Measurements from ENCODE around the gene PDE9A. TPM values are rescaled to one million over a fixed set of nuclear protein-coding genes. Genes with fewer than 3 reads are reported as not detected.

The PDE9A gene
- total and polyA plus RNA-seq, 9 donors, result 6.0 to 11.3 (median 9.3) TPM

DNA sequence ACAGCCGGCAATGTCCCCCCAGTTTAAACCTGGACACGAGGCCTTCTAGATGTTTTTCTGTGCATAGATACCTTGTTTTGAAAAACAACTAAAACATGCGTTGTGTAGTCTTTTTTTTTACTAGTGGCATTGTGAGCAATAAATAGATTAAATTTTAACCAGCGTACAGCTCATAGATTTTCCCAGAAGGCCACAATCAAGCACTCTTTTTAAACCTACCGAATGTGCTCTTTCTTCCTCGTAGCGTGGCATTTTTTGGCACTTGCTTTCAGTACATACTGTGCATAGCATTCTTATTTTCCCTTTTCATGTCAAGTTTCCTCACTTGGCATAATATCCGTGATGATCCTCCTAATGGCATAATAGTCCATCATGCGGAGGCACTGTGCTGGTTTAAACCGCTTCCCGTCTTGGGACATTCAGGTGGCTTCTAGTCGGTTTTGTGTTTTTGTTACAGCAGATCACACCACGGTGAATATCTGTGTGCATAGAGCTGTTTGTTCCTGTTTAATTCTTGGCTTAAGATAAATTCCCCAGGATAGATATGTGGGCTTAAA lies 95.3 kb downstream of the PDE9A start:
- no peak for DNase-seq
- Histone ChIP-seq H3K4me1 (ENCODE audit: control insufficient read depth, insufficient read depth, low read length) (peaks cover 5% of the 10 kb centered on the region), H3K27me3 (ENCODE audit: control insufficient read depth, insufficient read depth, low read length) (peaks cover 3% of the 10 kb centered on the region), H3K4me3 (ENCODE audit: low read length) (no peak overlapping the region), H3K9me3 (replicated peaks; ENCODE audit: control insufficient read depth, low read depth, low read length) (no peaks in the 10 kb centered on the region), H3K36me3 (ENCODE audit: control insufficient read depth, insufficient read depth, low read length) (peaks cover 11% of the 10 kb centered on the region), H3K27ac (ENCODE audit: low read length) (no peak overlapping the region)
- WGBS (ENCODE audit: insufficient coverage), result 43% methylated on average over 8 of the region's 13 CpGs

DNA sequence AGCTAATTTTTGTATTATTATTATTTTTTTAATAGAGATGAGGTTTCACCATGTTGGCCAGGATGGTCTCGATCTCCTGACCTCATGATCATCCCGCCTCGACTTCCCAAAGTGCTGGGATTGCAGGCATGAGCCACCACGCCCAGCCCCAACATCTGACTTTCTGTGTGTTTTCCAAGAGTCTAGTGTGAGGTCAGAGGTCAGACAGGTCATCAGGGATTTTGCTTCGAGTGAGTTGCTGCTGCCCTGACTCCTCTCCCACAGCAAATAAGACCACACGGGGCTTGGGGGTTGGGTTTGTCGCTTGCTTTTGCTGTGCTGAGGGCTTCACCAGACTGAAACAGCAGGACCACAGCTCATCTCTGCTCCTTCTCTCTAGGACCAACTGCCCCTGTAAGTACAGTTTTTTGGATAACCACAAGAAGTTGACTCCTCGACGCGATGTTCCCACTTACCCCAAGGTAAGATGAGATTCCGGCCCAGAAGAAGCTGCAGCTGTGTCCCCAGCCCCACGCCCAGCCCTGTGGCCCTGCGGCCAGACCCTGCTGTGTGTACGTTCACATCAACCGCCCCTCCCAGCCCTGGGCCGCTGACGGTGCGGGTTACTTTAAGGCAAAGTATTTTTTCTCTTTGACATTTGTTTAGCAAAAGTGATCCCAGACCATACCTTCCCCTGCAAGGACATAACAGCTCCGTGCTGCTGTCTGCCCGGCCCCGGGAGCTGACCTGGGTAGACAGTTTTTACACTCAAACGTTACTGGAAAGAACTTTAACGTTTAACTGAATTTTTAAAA lies 97.5 kb downstream of the PDE9A start:
- Histone ChIP-seq H3K9me3 (replicated peaks; ENCODE audit: control insufficient read depth, low read depth, low read length) (no peaks in the 10 kb centered on the region), H3K27ac (ENCODE audit: low read length) (no peak overlapping the region), H3K4me1 (ENCODE audit: control insufficient read depth, insufficient read depth, low read length) (peaks cover 5% of the 10 kb centered on the region), H3K36me3 (ENCODE audit: control insufficient read depth, insufficient read depth, low read length) (peaks cover 13% of the 10 kb centered on the region), H3K4me3 (ENCODE audit: low read length) (no peak overlapping the region), H3K27me3 (ENCODE audit: control insufficient read depth, insufficient read depth, low read length) (no peaks in the 10 kb centered on the region)
- no peak for DNase-seq
- WGBS (ENCODE audit: insufficient coverage), result 84% methylated on average over 19 of the region's 23 CpGs

DNA sequence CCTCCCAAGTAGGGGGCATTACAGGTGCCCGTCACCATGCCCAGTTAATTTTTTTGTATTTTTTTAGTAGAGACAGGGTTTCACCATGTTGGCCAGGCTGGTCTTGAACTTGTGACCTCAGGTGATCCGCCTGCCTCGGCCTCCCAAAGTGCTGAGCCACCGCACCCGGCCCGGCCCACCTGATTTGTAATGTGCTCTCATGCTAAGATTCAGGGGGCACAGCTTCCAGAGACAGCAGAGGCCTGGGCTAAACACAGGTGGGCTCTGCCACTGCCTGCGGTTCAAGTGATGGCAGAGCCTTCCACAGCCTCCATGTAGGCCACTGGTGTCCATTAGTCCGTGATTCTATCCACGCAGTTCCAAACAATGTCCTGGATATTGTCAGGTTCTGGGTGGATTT lies 98.4 kb downstream of the PDE9A start:
- no peak for DNase-seq
- Histone ChIP-seq H3K27ac (ENCODE audit: low read length) (no peak overlapping the region), H3K4me1 (ENCODE audit: control insufficient read depth, insufficient read depth, low read length) (peaks cover 5% of the 10 kb centered on the region), H3K4me3 (ENCODE audit: low read length) (no peak overlapping the region), H3K9me3 (replicated peaks; ENCODE audit: control insufficient read depth, low read depth, low read length) (no peaks in the 10 kb centered on the region), H3K36me3 (ENCODE audit: control insufficient read depth, insufficient read depth, low read length) (peaks cover 11% of the 10 kb centered on the region), H3K27me3 (ENCODE audit: control insufficient read depth, insufficient read depth, low read length) (no peaks in the 10 kb centered on the region)
- WGBS (ENCODE audit: insufficient coverage), result 96% methylated on average over 7 of the region's 9 CpGs

DNA sequence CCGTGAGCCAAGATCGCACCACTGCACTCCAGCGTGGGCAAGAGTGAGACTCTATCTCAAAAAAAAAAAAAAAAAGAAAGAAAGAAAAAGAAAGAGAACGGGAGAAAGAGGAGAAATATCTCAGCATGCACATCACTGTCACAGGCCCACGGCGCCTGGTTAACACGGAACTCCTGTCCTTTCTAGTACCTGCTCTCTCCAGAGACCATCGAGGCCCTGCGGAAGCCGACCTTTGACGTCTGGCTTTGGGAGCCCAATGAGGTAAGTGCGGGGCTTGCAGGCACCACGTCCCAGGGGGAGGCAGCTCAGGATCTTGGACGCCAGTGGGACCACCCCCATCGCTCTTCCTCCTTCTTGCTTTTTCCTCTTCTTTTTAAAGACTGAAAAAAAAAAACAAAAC lies 100.4 kb downstream of the PDE9A start:
- no peak overlapping the region for H3K4me3 ChIP-seq (ENCODE audit: low read length)
- H3K9me3 ChIP-seq (replicated peaks; ENCODE audit: control insufficient read depth, low read depth, low read length), result no peaks in the 10 kb centered on the region
- peaks cover 5% of the 10 kb centered on the region for H3K4me1 ChIP-seq (ENCODE audit: control insufficient read depth, insufficient read depth, low read length)
- no peak for DNase-seq
- H3K27me3 ChIP-seq (ENCODE audit: control insufficient read depth, insufficient read depth, low read length), result no peaks in the 10 kb centered on the region
- no peak overlapping the region for H3K27ac ChIP-seq (ENCODE audit: low read length)
- peaks cover 11% of the 10 kb centered on the region for H3K36me3 ChIP-seq (ENCODE audit: control insufficient read depth, insufficient read depth, low read length)
- 67% methylated on average over 8 of the region's 15 CpGs for WGBS (ENCODE audit: insufficient coverage)

DNA sequence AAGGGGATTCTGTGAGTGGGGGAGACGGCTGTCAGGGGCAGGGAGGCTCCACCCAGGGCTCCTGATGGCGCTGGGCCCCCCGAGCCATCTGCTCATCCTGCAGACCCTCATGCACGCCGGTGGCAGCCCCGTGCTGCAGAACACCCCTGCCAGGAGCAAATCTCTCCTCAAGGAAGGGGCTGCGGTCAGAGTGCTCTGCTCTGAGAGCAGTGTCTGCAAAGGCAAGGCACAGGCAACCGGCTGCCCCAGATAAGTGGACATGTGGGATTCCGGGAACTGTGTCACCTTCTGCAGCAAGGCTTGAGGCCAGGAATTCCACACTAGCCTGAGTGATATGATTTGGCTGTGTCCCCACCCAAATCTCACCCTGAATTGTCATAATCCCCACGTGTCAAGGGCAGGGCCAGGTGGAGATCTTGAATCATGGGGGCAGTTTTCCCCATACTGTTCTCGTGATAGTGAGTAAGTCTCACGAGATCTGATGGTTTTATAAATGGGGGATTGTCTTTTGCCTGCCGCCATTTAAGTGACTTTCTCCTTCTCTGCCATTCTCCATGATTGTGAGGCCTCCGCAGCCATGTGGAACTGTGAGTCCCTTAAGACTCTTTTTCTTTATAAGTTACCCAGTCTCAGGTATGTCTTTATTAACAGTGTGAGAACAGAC lies 101.0 kb downstream of the PDE9A start:
- Histone ChIP-seq H3K27ac (ENCODE audit: low read length) (no peak overlapping the region), H3K9me3 (replicated peaks; ENCODE audit: control insufficient read depth, low read depth, low read length) (no peaks in the 10 kb centered on the region), H3K4me3 (ENCODE audit: low read length) (no peak overlapping the region), H3K27me3 (ENCODE audit: control insufficient read depth, insufficient read depth, low read length) (no peaks in the 10 kb centered on the region), H3K36me3 (ENCODE audit: control insufficient read depth, insufficient read depth, low read length) (peaks cover 13% of the 10 kb centered on the region), H3K4me1 (ENCODE audit: control insufficient read depth, insufficient read depth, low read length) (peaks cover under 1% of the 10 kb centered on the region)
- DNase-seq, result no peak
- WGBS (ENCODE audit: insufficient coverage), result 51% methylated on average over 8 of the region's 14 CpGs

DNA sequence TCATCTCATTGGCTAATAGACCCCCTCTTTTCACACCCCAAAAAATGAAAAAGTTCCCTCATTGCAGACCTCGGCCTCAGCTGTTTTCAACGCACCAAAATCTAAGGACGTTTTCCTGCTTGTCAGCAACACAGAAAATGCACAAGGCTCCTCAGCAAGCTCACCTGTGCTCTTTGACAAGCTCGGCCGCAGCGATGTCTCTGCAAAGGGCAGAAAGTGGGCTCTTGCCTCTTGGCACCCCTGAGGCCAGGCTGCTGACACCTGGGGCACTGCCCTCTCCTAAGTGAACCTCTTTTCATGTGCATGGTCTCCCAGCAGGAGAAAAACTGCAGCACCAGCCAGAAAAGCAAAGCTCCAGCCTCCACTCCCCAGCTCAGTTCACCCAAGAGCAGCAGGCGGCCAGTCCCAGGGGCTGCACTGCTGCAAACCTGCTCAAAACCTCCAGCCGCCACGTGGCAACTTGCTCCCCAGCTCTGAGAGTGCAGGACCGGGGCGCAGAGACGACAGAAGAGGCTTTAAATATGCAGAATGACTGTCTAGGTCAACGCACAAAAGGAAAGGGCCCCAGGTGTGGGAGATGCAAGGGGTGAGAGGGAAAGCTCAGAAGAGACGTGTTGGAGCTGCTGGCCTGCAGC lies 101.7 kb downstream of the PDE9A start:
- no peaks in the 10 kb centered on the region for H3K4me1 ChIP-seq (ENCODE audit: control insufficient read depth, insufficient read depth, low read length)
- no peaks in the 10 kb centered on the region for H3K27me3 ChIP-seq (ENCODE audit: control insufficient read depth, insufficient read depth, low read length)
- 76% methylated on average over 13 of the region's 14 CpGs for WGBS (ENCODE audit: insufficient coverage)
- H3K36me3 ChIP-seq (ENCODE audit: control insufficient read depth, insufficient read depth, low read length), result peaks cover 13% of the 10 kb centered on the region
- no peak overlapping the region for H3K4me3 ChIP-seq (ENCODE audit: low read length)
- H3K9me3 ChIP-seq (replicated peaks; ENCODE audit: control insufficient read depth, low read depth, low read length), result no peaks in the 10 kb centered on the region
- H3K27ac ChIP-seq (ENCODE audit: low read length), result no peak overlapping the region
- DNase-seq, result no peak

DNA sequence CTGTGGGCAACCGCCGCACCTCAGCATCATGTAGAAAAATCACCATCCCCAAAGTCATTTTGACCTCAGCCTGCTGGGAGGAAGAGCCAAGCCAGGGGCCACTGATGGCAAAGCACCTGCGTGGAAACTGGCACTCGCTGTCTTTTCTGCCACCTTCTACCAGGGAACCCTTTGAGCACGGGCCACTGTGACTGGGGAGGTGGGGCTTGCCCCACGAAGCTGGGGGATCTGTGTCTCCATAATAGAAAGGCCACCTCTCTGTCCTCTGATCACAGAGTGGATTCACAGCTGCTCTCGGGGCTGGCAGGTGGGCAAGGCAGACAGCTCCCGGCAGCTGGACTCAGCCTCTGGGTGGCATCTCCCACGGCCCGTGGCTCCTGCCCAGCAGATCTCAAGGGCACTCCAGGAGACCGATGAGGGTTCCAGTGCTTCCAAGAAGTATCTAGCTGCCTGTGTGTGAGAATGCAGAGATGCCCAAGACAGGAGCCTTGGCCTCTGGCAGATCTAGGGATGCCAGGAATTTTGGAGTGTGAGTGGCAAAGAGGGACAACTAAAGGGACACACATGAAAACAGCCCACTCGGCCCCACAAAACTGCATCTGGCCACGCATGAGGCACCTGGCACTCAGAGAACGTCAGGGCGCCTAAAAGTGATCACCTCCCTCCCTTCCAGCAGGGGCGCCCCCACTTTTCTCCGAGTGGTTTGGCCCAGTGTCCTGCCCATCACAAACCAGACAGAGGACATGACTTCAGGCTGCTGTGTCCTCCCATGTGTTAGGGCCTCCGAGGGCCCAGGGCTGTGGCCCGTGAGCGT lies 102.6 kb downstream of the PDE9A start:
- H3K27me3 ChIP-seq (ENCODE audit: control insufficient read depth, insufficient read depth, low read length), result no peaks in the 10 kb centered on the region
- no peak for DNase-seq
- WGBS (ENCODE audit: insufficient coverage), result 88% methylated on average over 17 of the region's 20 CpGs
- H3K4me3 ChIP-seq (ENCODE audit: low read length), result no peak overlapping the region
- H3K36me3 ChIP-seq (ENCODE audit: control insufficient read depth, insufficient read depth, low read length), result peaks cover 13% of the 10 kb centered on the region
- H3K9me3 ChIP-seq (replicated peaks; ENCODE audit: control insufficient read depth, low read depth, low read length), result no peaks in the 10 kb centered on the region
- H3K27ac ChIP-seq (ENCODE audit: low read length), result no peak overlapping the region
- H3K4me1 ChIP-seq (ENCODE audit: control insufficient read depth, insufficient read depth, low read length), result no peaks in the 10 kb centered on the region

DNA sequence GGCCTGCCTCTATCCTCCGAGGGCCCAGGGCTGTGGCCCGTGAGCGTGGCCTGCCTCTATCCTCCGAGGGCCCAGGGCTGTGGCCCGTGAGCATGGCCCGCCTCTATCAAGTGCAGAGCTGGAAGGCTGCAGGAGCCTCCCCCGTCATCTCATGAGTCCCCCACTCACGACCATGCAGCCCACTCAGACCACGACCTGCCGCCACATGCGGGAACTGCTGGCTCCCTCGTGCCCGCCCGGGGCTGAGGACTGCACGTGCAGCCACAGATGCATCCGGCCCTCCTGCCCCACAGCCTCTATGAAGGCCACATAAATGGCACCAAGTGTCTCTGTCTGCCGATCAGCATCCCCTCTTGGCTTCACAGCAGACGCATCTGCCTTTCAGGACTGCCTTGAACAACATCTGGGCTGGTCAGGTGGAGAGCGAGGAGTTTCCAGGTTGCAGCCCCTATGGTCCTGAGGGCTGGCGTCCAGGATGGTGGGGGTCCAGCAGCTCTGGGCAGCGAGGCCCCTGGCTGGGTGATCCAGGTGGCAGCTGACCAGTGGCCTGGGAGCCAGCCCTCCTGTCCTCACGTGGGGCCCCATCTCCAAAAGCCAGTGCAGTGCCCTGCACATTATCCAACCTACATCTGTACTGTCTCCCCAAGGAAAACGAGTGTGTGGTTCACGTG lies 103.3 kb downstream of the PDE9A start:
- no peak for DNase-seq
- H3K27me3 ChIP-seq (ENCODE audit: control insufficient read depth, insufficient read depth, low read length), result no peaks in the 10 kb centered on the region
- H3K27ac ChIP-seq (ENCODE audit: low read length), result no peak overlapping the region
- WGBS (ENCODE audit: insufficient coverage), result 84% methylated on average over 23 of the region's 24 CpGs
- H3K36me3 ChIP-seq (ENCODE audit: control insufficient read depth, insufficient read depth, low read length), result peaks cover 8% of the 10 kb centered on the region
- peaks cover 3% of the 10 kb centered on the region for H3K4me1 ChIP-seq (ENCODE audit: control insufficient read depth, insufficient read depth, low read length)
- no peak overlapping the region for H3K4me3 ChIP-seq (ENCODE audit: low read length)
- no peaks in the 10 kb centered on the region for H3K9me3 ChIP-seq (replicated peaks; ENCODE audit: control insufficient read depth, low read depth, low read length)

DNA sequence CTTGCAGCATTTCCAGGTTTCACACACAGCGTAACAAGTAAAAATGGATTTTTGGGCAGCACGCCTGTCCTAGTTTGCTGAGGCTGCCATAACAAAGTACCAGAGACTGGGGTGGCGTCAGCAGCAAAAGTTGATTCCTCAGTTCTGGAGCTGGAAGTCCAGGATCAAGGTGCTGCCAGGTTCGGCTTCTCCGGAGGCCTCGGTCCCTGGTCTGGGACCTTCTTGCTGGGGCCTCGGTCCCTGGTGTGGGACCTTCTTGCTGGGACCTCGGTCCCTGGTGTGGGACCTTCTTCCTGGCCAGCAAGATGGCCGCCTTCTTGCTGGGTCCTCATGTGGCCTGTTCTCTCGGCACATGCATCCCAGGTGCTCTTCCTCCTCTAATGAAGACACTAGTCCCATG lies 104.0 kb downstream of the PDE9A start:
- Histone ChIP-seq H3K27ac (ENCODE audit: low read length) (no peak overlapping the region), H3K27me3 (ENCODE audit: control insufficient read depth, insufficient read depth, low read length) (no peaks in the 10 kb centered on the region), H3K4me3 (ENCODE audit: low read length) (no peak overlapping the region), H3K36me3 (ENCODE audit: control insufficient read depth, insufficient read depth, low read length) (peaks cover 8% of the 10 kb centered on the region), H3K4me1 (ENCODE audit: control insufficient read depth, insufficient read depth, low read length) (peaks cover 3% of the 10 kb centered on the region), H3K9me3 (replicated peaks; ENCODE audit: control insufficient read depth, low read depth, low read length) (no peaks in the 10 kb centered on the region)
- DNase-seq, result no peak
- 90% methylated on average over 10 of the region's 10 CpGs for WGBS (ENCODE audit: insufficient coverage)

Data from muscle of leg (tissue), 11 donors.